ENCODE data around the gene NHERF1.

The NHERF1 gene

DNA sequence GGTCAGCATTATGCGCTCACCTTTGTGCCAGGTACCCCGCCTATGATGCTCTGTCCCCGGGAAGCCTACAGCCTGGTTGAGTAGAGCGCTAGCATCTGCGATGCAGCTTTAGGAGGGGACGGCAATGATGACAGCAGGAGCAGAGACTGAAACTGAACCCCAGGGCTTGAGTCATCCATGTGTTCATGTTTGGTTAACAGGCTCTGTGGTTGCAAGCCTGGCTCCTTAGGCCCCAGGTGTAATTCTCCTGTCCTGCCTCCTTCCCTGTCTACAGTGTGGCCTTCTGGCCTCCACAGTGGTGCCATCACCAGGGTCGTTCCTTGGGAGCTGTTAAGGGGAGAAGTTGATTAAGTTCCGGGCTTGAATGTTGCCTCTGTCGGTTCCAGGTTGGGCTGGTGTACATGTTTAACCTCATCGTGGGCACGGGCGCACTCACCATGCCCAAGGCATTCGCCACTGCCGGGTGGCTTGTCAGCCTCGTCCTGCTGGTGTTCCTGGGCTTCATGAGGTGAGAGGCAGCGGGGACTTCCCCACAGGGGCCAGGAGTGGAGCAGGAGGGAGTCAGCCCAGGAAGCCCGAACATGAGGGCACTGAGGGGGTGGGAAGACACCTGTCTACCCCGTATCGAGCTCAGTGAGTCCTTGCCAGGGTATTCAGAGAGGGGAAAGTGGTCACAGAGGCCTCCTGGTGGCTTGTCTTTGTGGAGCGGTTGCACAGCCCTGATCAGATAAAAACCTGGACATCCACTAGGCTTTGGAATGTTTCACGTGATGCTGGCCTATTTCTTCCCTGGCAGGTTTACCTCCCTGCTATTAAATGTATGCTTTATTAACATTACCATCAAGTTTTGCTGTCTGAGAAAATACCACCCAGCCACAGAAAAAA is 36.9 kb downstream of the NHERF1 start:
- no peak for DNase-seq (ENCODE audit: low spot score)

DNA sequence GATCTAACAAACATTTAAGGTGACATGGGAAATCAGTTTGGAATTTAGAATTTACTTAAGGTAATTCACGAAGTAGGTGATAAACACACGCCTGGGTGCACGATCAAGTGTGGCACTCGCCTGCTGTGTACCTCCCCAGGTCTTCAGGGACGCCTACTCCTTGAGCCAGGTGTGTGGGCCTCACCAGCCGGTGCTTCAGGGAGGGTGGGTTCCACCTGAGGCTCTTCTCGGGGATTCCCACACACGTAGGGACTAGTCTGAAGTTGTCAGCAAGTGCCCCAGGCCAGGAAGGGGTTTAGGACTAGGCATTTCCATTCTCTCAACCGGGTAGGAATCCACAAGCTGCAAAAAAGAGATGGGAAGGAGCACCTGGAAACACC is 37.5 kb downstream of the NHERF1 start:
- DNase-seq (ENCODE audit: low spot score), result no peak

GRCh38 chr17:74786431-74787055 is 38.1 kb downstream of the NHERF1 start:
- DNase-seq (ENCODE audit: low spot score), result no peak

DNA sequence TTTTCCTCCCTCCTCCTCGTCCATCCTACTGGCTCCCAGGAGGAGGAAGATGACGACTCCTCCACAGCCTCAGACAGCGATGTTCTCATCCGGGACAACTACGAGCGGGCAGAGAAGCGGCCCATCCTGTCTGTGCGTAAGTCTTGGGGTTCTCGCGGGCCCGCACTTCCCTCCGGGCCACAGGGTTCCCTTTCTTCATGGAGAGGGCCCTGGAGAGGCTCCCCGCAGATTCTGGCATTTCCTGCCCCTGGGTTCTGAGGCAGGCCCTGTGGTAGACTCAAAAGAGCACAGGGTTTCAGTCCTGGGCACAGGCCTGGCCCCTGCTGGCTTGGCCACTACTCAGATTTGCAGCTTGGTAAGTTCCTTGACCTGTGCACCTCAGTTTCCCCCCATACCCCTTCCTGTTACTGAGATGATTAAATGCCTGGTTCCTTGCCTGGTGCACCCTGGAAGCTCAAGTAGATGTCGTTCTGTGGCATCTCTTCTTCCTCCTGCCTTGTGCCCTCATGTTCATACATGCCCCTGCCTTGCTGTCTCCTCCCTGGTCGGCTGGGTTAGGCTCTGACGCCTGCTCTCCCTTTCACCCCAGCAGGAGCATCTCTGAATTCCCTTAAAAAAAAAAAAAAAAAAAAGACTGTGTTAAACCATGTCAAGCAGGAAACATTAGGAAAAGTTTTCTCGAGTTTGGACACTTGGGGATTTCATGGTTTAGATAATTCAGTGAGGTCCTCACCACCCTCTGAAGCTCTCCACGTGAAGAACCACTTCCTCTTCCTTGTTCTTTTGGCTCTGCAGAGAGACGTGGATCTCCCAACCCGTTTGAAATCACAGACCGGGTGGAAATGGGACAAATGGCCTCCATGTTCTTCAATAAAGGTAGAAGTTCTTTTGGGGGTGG is 42.0 kb downstream of the NHERF1 start:
- DNase-seq (ENCODE audit: low spot score), result peak; percentile 5

- DNase-seq (ENCODE audit: low spot score), result no peak
Observed at GRCh38 chr17:74792586-74793105, 44.2 kb downstream of the NHERF1 start.

DNA sequence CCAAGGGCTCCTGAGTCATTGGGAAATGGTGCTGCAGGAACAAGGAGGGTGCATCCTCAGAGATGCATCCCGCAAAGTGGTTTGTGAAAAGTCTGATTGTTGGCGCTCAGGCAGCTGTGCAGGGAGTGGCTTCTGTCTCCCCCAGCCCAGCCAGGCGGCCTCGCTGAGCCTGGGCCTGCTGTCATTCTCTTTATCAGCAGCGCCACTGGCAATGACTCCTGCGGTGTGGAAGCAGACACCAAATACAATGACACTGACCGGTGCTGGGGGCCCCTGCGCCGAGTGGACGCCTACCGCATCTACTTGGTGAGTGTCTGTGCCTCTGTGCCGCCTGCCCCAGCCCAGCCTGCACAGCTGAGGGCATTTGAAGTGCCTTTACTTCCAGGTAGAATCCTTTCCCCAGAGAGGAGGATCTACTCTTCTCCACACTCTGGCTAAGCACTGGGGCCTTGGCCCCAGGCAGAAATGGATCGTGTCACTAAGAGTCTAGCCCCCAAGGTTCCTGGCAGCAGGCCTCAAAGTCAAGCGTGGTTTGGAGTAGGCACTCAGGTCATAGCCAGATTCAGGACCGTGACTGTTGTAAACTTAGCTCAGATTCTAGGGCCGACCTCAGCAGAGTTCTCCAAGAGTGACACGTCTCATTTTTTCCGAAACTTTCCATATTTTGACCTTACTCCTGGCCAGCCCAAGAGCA is 47.0 kb downstream of the NHERF1 start:
- DNase-seq (ENCODE audit: low spot score), result no peak

GRCh38 chr17:74796211-74796610 is 47.8 kb downstream of the NHERF1 start:
- DNase-seq (ENCODE audit: low spot score), result peak; percentile 88

DNA sequence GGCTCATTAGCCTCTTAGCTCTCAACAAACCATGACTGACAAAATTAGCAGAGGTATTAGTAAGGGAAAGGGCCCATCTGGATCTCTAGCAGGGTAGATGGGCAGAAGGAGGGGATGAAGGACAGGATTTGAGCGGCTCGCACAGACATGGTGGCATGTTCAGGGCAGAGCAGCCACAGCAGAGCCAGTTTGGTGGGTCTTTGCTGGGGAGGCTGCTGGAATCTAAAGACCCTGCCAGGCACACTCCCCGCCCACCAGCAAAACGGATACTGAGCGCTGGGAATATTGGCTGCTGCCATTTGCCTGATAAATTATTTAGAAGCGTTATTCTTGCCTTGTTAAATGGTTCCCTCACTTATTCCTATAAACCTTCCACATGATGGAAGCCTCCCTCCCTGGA is 48.4 kb downstream of the NHERF1 start:
- DNase-seq (ENCODE audit: low spot score), result no peak

- no peak for DNase-seq (ENCODE audit: low spot score)
Observed at GRCh38 chr17:74797824-74798223, 49.4 kb downstream of the NHERF1 start.

- DNase-seq (ENCODE audit: low spot score), result no peak
Observed at GRCh38 chr17:74798239-74798707, 49.8 kb downstream of the NHERF1 start.

- peak; percentile 78 for DNase-seq (ENCODE audit: low spot score)
Observed at GRCh38 chr17:74799097-74799496, 50.7 kb downstream of the NHERF1 start.

DNA sequence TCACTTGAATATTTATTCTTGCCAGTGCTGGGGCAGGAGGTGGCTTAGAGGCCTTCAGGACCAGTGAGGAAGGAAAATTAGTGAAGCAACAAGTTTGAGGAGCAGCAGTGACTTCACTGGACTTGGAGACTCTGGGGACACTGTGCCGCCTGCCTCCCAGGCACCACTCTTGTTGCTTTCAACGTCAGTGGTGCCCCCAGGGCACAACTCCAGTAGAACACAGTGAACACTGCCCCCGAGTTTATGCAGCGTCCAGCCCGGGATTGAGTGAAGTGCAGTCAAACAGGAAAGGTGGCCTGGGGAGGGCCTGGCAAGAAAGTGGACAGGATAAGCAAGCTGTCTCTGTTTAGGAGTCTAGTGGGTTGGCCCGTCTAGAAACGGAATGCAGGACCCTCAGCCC is 52.1 kb downstream of the NHERF1 start:
- DNase-seq (ENCODE audit: low spot score), result no peak

GRCh38 chr17:74801896-74802295 is 53.5 kb downstream of the NHERF1 start:
- no peak for DNase-seq (ENCODE audit: low spot score)

DNA sequence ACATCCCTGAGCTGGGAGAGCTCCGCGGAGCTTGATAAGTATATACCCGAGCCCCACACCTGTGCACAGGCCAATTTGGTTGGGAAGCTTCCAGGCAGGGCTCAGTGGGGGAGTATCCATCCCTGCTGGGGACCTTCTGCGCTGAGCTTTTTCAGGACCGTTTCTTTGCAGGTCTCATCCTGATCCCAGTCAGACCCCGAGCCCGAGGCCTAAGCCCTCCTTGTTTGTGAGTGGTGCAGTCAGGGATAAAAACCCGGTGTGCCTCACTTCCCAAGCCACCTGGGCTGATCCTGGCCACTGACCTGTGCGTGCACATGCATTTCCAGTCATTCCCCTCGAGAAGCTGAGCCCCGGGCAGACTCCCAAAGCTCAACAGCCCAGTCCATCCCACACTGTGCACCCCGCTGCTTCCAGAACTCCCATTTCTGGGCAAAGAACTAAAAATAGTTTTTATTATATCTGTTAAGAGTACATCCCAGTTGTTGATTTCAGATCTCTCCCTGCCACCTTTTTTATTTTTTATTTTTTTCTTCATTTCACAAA is 55.0 kb downstream of the NHERF1 start:
- peak; percentile 94 for DNase-seq (ENCODE audit: low spot score)

GRCh38 chr17:74803971-74804370 is 55.5 kb downstream of the NHERF1 start:
- DNase-seq (ENCODE audit: low spot score), result peak; percentile 65

GRCh38 chr17:74804683-74805082 is 56.3 kb downstream of the NHERF1 start:
- DNase-seq (ENCODE audit: low spot score), result no peak

DNA sequence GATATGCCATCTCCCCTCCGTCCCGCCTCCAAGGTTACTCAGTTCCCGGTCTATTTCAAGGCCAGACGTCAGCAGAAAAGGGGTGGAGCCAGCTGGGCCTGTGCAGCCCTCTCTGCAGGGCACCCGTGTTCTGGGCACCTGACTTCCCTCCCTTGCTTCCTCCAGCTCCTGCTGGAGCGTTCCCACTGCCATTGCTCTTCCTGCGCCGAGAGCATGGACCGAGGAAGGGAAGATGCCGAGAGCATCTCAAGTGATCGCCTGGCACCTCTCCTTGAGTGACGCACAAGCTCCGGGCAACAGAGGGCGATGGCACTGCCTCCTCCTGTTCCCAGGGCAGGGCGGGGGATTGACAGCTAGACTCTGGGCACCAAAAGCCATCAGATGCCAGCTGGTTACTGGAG is 57.2 kb downstream of the NHERF1 start:
- DNase-seq (ENCODE audit: low spot score), result peak; percentile 98

- DNase-seq (ENCODE audit: low spot score), result no peak
Observed at GRCh38 chr17:74806334-74806733, 57.9 kb downstream of the NHERF1 start.

- DNase-seq (ENCODE audit: low spot score), result peak; percentile 61
Observed at GRCh38 chr17:74807441-74807840, 59.0 kb downstream of the NHERF1 start.

GRCh38 chr17:74807925-74808324 is 59.5 kb downstream of the NHERF1 start:
- peak; percentile 95 for DNase-seq (ENCODE audit: low spot score)

Data from cerebellar cortex (tissue), 1 donor.